GM19468 (cell line): ENCODE results near the gene NXPH4.

Experiments
- ATAC-seq: cut with Tn5 transposase; IDR thresholded peaks from one replicate; pipeline ENCODE4 v1.9.1; 2021; ENCODE audit warnings: mild to moderate bottlenecking, moderate library complexity, moderate number of reproducible peaks; ENCODE audit not compliant: unreplicated experiment; ENCODE audit errors: extremely low read depth

The NXPH4 gene

DNA sequence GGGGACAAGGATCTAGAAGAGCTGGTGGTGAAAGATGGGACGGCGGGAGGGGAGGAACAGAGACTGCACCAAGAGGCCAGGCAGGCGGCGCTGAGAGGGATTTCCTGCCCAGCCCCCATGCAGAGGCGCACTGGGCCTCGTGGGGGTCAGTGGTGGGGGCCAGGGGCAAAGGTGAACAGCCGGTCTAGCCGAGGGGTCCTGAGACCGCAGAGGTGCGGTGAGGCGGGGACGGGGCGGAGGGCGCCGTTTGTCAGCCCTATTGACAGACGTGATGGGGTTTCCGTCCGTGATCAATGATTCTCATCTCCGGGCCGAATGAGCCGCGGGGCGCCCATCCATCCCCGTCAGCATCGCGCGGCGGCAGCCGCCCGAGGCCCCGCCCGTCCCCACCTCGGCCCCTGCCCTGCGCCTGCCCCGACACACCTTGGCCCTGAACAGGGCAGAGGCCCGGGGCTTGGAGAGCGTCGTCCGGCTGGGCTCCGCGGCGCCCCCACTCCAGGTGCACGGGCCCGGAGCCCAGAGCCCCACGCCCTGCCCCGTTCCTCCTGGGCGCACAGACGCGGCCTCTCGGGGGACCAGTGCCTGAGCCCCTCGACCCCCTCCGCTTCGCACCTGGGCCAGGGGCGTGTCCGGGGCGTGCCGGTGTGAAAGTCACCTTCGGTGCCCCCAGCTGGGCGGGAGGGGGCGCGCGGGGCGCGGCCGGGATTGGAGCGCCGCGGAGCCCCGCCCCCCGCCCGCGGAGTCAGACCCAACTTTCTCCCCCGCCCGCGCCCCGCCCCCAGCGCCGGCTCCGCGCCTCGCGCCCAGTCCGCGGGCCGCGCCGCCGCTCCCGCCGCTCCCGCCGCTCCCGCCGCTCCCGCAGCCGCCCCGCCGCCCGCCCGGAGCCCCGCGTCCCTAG is at the start of gene NXPH4:
TSS of gene NXPH4 (plus strand) at position 781 of the 898 bp plus-strand sequence. CDS start 176 bp downstream, outside the sequence.
- no peak for ATAC-seq

DNA sequence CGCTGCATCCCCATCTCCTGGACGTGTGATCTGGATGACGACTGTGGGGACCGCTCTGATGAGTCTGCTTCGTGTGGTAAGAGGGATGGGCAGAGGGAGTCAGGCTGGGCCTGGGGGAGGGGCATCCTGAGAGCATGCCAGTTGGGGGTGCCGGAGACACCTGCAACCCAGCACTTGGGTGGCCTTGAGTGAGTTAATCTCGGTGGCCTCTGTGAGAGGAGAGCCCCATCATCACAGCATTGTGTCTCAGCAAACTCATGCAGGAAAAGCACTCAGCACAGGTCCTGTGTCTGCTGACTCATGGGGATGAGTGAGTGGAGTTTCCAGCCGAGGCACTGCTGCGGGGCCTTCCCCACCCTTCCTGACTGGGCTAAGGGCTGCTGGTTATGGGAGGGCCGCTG is 49.6 kb upstream of the NXPH4 start:
- ATAC-seq, result no peak

DNA sequence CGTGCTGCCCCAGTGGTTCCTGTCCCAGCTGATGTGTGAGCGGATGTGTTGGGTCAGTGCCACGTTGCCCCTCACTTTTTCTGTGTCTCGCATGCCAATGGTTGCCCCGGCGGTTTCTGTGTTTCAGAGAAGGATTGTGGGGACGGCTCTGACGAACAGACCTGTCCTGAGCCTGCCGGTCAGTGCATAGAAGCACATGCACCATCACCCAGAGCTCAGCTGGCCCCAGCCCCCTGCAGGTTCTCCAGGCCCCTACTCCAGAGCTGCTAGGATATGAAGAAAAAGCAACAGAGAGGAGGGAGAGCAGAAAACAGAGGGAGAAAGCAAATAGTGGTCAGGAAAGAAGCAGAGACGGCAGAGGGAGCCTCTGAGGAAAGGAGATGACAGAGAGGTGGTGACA is 48.5 kb upstream of the NXPH4 start:
- no peak for ATAC-seq

DNA sequence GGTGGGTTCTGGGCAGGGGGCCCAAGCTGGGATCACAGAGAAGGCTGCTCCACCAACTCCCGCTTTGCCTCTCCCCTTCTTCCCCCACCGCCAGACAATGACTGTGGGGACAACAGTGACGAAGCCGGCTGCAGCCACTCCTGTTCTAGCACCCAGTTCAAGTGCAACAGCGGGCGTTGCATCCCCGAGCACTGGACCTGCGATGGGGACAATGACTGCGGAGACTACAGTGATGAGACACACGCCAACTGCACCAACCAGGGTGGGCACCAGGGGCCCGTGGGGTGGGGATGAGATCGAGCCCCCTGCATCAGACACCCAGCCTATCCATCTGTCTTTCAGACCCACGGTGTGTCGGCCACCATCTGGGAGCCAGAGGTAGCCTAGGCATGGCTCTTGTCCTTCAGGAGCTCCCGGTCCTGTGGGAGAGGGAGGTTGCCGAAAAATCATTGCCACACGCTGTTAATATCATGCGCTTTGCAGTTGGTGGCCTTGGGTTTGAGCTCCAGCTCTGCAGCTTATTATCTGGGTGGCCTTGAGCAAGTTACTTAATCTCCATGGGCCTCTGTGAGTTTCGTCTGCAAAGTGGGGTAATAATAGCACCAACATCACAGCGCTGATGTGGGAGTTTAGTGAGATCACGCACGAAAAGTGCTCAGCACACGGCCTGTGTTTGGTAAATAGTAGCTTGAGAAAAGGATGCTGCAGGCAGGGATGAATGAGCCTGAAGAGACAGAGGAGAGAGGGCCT is 47.4 kb upstream of the NXPH4 start:
- no peak for ATAC-seq

DNA sequence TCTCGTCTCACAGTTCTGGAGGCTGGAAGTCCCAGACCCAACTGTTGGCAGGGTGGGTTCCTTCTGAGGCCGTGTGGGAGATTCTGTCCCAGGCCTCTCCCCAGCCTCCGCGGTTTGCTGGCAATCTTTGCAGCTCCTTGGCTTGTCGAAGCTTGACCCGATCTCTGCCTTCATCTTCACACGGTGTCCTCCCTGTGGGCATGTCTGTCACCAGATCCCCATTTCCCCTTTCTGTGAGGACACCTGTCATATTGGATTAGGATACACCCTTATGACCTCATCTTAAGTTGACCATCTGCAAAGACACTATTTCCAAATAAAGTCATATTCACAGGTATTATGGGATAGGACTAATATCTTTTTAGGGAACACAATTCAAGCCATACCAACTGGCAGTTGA is 46.6 kb upstream of the NXPH4 start:
- ATAC-seq, result no peak

DNA sequence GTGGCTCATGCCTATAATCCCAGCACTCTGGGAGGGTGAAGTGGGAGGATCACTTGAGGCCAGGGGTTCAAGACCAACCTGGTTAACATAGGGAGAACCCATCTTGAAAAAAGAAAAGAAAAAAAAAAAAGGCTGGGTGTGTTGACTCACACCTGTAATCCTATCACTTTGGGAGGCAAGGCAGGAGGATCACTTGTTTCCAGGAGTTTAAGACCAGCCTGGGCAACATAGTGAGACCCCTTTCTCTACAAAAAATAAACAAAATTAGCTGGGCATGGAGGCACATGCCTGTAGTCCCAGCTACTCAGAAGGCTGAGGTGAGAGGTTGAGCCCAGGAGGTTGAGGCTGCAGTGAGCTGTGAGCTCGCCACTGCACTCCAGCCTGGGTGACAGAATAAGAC is 46.2 kb upstream of the NXPH4 start:
- ATAC-seq, result no peak

DNA sequence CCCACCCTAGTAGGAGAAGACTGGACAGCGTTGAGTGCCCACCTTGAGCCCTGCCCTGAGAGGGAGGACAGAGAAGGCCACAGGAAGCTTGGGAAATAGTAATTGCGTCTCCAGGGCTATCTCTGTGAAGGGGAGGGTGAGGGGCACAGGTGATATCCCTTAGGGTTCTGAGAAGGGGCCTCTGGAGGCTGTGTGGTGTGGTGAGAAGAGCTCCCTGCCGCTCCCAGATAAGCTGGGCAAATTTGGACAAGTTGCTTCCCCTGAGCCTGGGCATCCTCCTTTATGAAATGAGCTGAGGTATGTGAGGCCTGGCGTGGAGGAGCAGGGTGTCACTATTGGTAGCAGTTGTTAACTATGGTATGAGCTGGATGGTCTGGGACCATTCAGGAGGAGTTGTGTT is 45.7 kb upstream of the NXPH4 start:
- ATAC-seq, result no peak

DNA sequence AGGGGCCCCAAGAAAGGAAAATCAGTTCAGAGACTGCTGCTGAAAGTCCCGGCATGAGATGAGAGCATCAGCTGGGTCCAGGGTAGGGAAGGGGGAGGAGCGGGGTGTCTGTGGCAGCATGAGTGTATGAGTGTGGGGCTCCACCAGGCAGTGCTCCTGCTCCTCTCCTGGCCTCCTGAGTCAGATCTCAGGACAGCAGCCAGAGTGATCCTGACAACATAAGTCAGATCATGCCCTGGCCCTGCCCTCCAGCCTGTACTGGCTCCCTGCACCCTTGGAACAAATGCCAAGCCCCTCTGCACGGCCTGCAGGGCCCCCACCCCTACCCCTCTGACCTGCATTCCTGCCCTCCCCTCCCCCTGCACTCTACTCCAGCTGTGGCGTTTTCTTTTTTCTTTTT is 44.9 kb upstream of the NXPH4 start:
- no peak for ATAC-seq

DNA sequence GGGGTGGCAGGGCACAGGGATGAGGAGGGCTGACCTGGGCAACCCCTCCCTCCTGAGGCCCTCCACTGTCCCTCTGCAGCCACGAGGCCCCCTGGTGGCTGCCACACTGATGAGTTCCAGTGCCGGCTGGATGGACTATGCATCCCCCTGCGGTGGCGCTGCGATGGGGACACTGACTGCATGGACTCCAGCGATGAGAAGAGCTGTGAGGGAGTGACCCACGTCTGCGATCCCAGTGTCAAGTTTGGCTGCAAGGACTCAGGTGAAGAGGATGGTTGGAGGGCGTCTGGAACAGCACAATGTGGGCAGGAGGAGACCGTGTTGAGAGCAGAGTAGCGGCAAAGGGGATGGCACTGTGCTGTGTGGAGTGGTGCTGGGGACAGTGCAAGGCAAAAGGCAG is 43.5 kb upstream of the NXPH4 start:
- no peak for ATAC-seq

DNA sequence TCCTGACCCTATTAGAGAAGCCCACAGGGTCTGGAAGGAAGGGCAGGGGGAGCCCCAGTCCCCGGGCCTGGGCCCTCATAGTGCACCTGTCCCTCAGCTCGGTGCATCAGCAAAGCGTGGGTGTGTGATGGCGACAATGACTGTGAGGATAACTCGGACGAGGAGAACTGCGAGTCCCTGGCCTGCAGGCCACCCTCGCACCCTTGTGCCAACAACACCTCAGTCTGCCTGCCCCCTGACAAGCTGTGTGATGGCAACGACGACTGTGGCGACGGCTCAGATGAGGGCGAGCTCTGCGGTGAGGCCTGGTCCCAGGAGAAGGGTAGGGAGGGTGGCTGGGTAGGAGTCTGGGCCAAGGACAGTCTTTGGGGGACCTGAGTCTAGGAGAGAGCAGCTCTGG is 42.9 kb upstream of the NXPH4 start:
- ATAC-seq, result no peak

DNA sequence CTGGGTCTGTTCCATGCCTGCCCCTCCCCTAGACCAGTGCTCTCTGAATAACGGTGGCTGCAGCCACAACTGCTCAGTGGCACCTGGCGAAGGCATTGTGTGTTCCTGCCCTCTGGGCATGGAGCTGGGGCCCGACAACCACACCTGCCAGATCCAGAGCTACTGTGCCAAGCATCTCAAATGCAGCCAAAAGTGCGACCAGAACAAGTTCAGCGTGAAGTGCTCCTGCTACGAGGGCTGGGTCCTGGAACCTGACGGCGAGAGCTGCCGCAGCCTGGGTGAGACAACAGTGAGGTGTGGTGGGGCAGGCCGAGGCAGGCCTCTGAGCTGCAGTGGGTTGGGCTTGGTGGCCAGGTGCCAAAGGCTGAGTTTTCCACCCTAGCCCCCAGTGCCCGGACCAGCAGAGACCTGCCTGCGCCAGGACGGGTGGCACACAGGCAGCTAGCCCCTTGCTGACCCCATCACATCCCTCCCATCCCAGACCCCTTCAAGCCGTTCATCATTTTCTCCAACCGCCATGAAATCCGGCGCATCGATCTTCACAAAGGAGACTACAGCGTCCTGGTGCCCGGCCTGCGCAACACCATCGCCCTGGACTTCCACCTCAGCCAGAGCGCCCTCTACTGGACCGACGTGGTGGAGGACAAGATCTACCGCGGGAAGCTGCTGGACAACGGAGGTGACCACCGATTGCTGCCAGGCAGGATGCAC is 41.0 kb upstream of the NXPH4 start:
- no peak for ATAC-seq

DNA sequence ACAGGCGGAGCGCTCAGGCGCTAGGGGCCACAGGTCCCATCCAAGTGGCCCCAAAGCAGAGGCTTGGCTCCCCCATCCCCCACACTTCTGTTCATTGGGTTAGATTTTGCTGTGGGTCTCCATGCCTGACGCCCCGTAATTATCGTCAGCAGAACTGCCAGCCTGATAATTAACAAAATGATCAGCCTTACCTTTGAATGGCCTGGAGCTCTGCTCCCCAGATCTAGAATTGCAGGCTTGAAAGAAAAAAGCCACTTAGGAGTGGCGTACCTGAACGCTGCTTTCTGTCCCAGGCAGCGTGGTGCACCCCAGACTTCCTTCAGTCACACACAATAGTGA is 40.5 kb upstream of the NXPH4 start:
- no peak for ATAC-seq

DNA sequence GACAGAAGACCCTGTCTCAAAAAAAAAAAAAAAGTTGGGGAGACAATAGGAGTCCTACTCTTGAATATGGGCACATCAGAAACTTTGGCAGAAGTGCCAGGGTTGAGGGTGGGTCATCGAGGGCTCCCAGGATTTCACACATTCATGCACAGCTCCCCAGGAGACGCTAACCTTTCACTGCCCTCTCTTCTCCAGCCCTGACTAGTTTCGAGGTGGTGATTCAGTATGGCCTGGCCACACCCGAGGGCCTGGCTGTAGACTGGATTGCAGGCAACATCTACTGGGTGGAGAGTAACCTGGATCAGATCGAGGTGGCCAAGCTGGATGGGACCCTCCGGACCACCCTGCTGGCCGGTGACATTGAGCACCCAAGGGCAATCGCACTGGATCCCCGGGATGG is 39.7 kb upstream of the NXPH4 start:
- ATAC-seq, result no peak

DNA sequence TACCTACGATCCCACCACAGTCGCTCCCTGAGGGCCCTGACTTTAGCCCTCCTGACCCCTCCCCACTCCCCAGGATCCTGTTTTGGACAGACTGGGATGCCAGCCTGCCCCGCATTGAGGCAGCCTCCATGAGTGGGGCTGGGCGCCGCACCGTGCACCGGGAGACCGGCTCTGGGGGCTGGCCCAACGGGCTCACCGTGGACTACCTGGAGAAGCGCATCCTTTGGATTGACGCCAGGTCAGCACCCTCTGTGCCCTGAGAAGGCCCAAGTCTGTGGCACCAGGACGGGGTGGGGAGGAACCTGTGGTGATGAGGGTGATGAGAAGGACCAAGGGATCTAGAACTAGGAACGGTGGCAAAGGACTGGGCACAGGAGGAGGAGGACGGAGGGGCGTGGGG is 39.2 kb upstream of the NXPH4 start:
- ATAC-seq, result no peak

DNA sequence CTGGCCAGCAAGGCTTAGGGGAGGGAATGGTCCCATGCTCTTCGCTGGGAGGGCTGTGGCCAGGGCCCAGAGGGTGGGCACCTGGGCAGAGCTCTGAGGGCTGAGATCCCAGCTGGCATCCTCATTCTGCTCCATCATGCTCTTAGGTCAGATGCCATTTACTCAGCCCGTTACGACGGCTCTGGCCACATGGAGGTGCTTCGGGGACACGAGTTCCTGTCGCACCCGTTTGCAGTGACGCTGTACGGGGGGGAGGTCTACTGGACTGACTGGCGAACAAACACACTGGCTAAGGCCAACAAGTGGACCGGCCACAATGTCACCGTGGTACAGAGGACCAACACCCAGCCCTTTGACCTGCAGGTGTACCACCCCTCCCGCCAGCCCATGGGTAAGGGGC is 38.4 kb upstream of the NXPH4 start:
- ATAC-seq, result no peak

DNA sequence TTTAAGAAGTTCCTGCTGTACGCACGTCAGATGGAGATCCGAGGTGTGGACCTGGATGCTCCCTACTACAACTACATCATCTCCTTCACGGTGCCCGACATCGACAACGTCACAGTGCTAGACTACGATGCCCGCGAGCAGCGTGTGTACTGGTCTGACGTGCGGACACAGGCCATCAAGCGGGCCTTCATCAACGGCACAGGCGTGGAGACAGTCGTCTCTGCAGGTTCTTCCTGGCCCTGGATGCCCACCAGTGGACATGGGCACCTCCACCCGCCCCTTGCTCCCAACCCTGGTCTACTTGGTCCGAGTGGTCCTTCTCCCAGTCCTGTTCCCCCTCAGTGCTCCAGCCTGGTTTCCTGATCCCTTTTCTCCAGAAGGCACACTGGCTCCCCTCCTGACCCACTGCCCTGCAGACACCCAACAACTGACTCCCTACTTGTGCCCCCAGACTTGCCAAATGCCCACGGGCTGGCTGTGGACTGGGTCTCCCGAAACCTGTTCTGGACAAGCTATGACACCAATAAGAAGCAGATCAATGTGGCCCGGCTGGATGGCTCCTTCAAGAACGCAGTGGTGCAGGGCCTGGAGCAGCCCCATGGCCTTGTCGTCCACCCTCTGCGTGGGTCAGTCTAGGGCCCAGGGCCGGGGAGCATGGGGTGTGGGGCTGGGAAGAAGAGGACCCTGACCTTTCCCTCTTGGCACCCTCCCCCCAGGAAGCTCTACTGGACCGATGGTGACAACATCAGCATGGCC is 37.1 kb upstream of the NXPH4 start:
- ATAC-seq, result no peak

DNA sequence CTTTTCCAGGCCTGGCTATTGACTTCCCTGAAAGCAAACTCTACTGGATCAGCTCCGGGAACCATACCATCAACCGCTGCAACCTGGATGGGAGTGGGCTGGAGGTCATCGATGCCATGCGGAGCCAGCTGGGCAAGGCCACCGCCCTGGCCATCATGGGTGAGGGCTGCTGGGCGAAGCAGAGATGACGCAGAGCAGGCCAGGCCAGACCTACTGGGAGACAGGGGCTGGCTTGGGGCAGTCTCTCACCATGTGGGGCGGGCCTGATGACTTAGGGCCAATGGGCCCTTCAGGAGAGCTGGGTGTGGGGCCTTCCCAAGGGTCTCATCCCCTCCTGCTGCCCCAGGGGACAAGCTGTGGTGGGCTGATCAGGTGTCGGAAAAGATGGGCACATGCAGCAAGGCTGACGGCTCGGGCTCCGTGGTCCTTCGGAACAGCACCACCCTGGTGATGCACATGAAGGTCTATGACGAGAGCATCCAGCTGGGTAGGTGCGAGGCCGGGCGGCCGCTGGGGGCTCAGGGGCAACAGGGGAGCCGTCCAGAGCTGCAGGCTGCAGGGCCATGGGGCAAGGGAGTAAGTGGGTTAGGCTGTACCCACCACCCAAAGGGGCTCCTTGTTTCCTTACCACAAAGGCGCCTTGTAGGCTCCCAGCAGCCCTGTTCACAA is 36.1 kb upstream of the NXPH4 start:
- ATAC-seq, result no peak

DNA sequence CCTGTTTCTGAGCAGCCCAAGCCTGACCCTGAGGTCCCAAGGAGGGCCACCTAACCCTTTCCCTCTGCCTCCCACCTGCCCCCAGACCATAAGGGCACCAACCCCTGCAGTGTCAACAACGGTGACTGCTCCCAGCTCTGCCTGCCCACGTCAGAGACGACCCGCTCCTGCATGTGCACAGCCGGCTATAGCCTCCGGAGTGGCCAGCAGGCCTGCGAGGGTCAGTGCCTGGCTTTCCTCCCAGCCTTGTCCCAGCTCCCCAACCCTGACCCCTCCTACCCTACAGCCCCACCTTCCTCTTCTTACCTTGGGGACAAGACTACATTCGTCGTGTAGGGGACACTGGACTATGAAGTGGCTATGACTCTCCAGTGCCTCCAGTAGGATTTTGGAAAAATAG is 35.5 kb upstream of the NXPH4 start:
- ATAC-seq, result no peak

DNA sequence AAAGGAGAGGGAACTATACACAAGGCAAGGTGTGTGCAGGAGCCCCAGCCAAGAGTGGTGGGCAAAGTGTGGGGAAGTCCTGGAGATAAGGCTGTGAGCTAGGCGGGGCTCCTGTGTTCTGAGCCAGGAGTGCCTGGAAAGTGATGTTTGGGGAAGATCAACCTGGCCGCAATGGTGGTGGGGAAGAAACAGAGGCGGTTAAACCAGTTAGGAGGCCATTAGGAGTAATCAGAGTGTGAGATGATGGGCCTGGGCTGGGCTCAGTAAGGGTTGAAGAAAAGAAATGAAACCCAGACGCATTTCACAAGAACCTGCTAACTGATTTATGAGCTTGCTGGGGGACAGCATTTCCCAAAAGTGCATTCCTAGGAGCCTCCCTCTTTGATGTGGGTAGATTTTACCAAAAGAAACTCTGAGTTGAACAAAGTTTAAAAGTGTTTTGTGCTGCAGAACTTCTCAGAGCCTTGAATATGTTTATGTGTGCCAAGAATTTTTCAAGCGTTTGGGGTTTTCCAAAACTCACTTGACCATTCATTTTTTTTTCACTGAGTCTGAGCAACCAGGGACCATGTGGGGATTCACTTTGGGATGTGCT is 34.9 kb upstream of the NXPH4 start:
- no peak for ATAC-seq
